ENCODE results near the gene SYPL1.

GRCh38 chr7:106121189-106121810 lies 9.2 kb upstream of the SYPL1 start:
- TF ChIP-seq CTCF (IDR thresholded peaks at IDR 0.05; ENCODE audit: extremely low read depth in 1 of 2, insufficient read depth in 1 of 2, low read depth in 1 of 2, low read length in 2 of 2) (no peak), POLR2AphosphoS5 (IDR thresholded peaks at IDR 0.05; ENCODE audit: insufficient read depth, low read depth, low read length) (no peak)

Data from endothelial cell of umbilical vein (primary cell).